ENCODE data around the gene PAK6. TPM values are rescaled to one million over a fixed set of nuclear protein-coding genes. Genes with fewer than 3 reads are reported as not detected.

Gene PAK6
- total RNA-seq, 1 experiment from 2014 or later = 0.84 TPM

GRCh38 chr15:40282869-40283614 is 44.2 kb downstream of the PAK6 start, which contains the start of gene ANKRD63:
TSS of gene ANKRD63 (minus strand) at chr15:40283064. CDS start at chr15:40282586, 478 bp downstream.
- Histone ChIP-seq H3K27ac (ENCODE audit: low read depth, low read length, poor library complexity, severe bottlenecking) (peak within 1 kb of the TSS; percentile 59), H3K27me3 (replicated peaks; ENCODE audit: insufficient read depth, low read depth, low read length, poor library complexity) (no peaks in the 10 kb centered on the region), H3K4me1 (ENCODE audit: insufficient read depth, low read length, poor library complexity, severe bottlenecking) (peaks cover 55% of the 10 kb centered on the region), H3K9me3 (ENCODE audit: low read depth, low read length, poor library complexity, severe bottlenecking) (no peaks in the 10 kb centered on the region), H3K36me3 (ENCODE audit: insufficient read depth, low read length, poor library complexity, severe bottlenecking) (no peaks in the 10 kb centered on the region), H3K4me3 (ENCODE audit: low read depth, low read length, poor library complexity, severe bottlenecking) (peak within 1 kb of the TSS; percentile 63)
- POLR2A ChIA-PET (ENCODE audit: low non-redundant PET) = no interaction called here
- peak; percentile 68 for DNase-seq (ENCODE audit: low spot score)
- intact Hi-C loops (cut with micrococcal nuclease; ENCODE audit: unreplicated experiment) = no loop called here
- no TSS peak for BruUV-seq (replicated peaks)
- CTCF ChIA-PET = interaction anchor here (0.6 to 0.8 kb wide), 3 partner anchors 10 to 205 kb away, joined by 3 to 7 read pairs (median 3); partner anchors contain the start of gene CCDC9B
- no peak for TF ChIP-seq EZH2 (IDR thresholded peaks at IDR 0.05; ENCODE audit: borderline replicate concordance, low read depth, low read length, poor library complexity, severe bottlenecking)
- TF ChIP-seq, protein P1, sequence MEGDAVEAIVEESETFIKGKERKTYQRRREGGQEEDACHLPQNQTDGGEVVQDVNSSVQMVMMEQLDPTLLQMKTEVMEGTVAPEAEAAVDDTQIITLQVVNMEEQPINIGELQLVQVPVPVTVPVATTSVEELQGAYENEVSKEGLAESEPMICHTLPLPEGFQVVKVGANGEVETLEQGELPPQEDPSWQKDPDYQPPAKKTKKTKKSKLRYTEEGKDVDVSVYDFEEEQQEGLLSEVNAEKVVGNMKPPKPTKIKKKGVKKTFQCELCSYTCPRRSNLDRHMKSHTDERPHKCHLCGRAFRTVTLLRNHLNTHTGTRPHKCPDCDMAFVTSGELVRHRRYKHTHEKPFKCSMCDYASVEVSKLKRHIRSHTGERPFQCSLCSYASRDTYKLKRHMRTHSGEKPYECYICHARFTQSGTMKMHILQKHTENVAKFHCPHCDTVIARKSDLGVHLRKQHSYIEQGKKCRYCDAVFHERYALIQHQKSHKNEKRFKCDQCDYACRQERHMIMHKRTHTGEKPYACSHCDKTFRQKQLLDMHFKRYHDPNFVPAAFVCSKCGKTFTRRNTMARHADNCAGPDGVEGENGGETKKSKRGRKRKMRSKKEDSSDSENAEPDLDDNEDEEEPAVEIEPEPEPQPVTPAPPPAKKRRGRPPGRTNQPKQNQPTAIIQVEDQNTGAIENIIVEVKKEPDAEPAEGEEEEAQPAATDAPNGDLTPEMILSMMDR (conservative IDR thresholded peaks at IDR 0.05; ENCODE audit: low read depth, low read length) = no peak

GRCh38 chr15:40283615-40284300 is 44.9 kb downstream of the PAK6 start:
- ChIA-PET CTCF (interaction anchor here (0.8 kb wide), 1 partner anchor 11 kb away, joined by 3 read pairs; no protein-coding TSS in a partner anchor), POLR2A (ENCODE audit: low non-redundant PET) (no interaction called here)
- H3K4me3 ChIP-seq (ENCODE audit: low read depth, low read length, poor library complexity, severe bottlenecking) = peak overlapping the region; percentile 63
- H3K9me3 ChIP-seq (ENCODE audit: low read depth, low read length, poor library complexity, severe bottlenecking) = no peaks in the 10 kb centered on the region
- intact Hi-C loops (cut with micrococcal nuclease; ENCODE audit: unreplicated experiment) = no loop called here
- TF ChIP-seq EZH2 (IDR thresholded peaks at IDR 0.05; ENCODE audit: borderline replicate concordance, low read depth, low read length, poor library complexity, severe bottlenecking) = no peak
- no peaks in the 10 kb centered on the region for H3K27me3 ChIP-seq (replicated peaks; ENCODE audit: insufficient read depth, low read depth, low read length, poor library complexity)
- no peaks in the 10 kb centered on the region for H3K36me3 ChIP-seq (ENCODE audit: insufficient read depth, low read length, poor library complexity, severe bottlenecking)
- DNase-seq (ENCODE audit: low spot score) = peak; percentile 35
- no peak overlapping the region for H3K27ac ChIP-seq (ENCODE audit: low read depth, low read length, poor library complexity, severe bottlenecking)
- BruUV-seq (replicated peaks) = no TSS peak
- peaks cover 50% of the 10 kb centered on the region for H3K4me1 ChIP-seq (ENCODE audit: insufficient read depth, low read length, poor library complexity, severe bottlenecking)

DNA sequence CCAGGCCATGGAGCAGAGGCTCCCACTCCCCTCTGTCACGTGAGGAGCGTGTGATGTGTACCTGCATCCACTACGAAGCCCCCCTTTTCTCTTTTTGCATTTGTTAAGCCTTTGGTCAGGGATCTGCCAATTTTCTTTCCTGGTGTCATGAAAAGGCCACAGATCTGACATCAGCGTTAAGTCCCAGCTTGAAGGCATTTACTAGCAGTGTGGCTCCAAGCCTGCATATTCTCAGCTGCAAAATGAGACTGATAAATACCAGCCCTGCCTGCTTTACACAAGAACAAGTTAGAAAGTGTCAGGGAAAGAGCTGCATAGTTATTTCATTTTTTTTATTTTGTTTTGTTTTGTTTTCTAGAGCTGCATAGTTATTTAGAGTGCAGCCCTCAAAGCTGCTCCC is 46.3 kb downstream of the PAK6 start:
- POLR2A ChIA-PET (ENCODE audit: low non-redundant PET) = no interaction called here
- intact Hi-C loops (cut with micrococcal nuclease; ENCODE audit: unreplicated experiment) = no loop called here
- H3K4me1 ChIP-seq (ENCODE audit: insufficient read depth, low read length, poor library complexity, severe bottlenecking) = peaks cover 36% of the 10 kb centered on the region
- no peaks in the 10 kb centered on the region for H3K9me3 ChIP-seq (ENCODE audit: low read depth, low read length, poor library complexity, severe bottlenecking)
- H3K36me3 ChIP-seq (ENCODE audit: insufficient read depth, low read length, poor library complexity, severe bottlenecking) = no peaks in the 10 kb centered on the region
- TF ChIP-seq EZH2 (IDR thresholded peaks at IDR 0.05; ENCODE audit: borderline replicate concordance, low read depth, low read length, poor library complexity, severe bottlenecking) = no peak
- TF ChIP-seq, protein P1 (conservative IDR thresholded peaks at IDR 0.05; ENCODE audit: low read depth, low read length) = no peak
- no peak overlapping the region for H3K27ac ChIP-seq (ENCODE audit: low read depth, low read length, poor library complexity, severe bottlenecking)
- BruUV-seq (replicated peaks) = no TSS peak
- peak; percentile 38 for DNase-seq (ENCODE audit: low spot score)
- CTCF ChIA-PET = no interaction called here
- no peaks in the 10 kb centered on the region for H3K27me3 ChIP-seq (replicated peaks; ENCODE audit: insufficient read depth, low read depth, low read length, poor library complexity)
- no peak overlapping the region for H3K4me3 ChIP-seq (ENCODE audit: low read depth, low read length, poor library complexity, severe bottlenecking)
